Kidney glomerular epithelial cell (primary cell): ENCODE measurements around the gene PTPRN2.
"Not testable (repeated sequence)": the region's sequence is repeated elsewhere in the genome, so short reads cannot be mapped to it uniquely, and the experiment has no call there.

Experiments used
- DNase-seq: peaks from one replicate; lab custom pipeline; 2025; lab: John Stamatoyannopoulos, UW

Gene PTPRN2

GRCh38 chr7:158468181-158468580 is 119.4 kb downstream of the PTPRN2 start:
- DNase-seq: no peak

- DNase-seq: no peak
These were observed 120.1 kb downstream of the PTPRN2 start for GRCh38 chr7:158467562-158467961.

- no peak for DNase-seq
These were observed 124.3 kb downstream of the PTPRN2 start for GRCh38 chr7:158463317-158463716.

- DNase-seq: no peak
These were observed 125.8 kb downstream of the PTPRN2 start for GRCh38 chr7:158461824-158462223.

- DNase-seq: no peak
These were observed 127.0 kb downstream of the PTPRN2 start for GRCh38 chr7:158460665-158461064.

- no peak for DNase-seq
These were observed 128.8 kb downstream of the PTPRN2 start for GRCh38 chr7:158458716-158459282.

- DNase-seq: no peak
These were observed 129.5 kb downstream of the PTPRN2 start for GRCh38 chr7:158458096-158458495.

GRCh38 chr7:158457586-158457985 is 130.0 kb downstream of the PTPRN2 start:
- DNase-seq: not testable (repeated sequence)

- no peak for DNase-seq
These were observed 133.0 kb downstream of the PTPRN2 start for GRCh38 chr7:158454631-158455030.

GRCh38 chr7:158453663-158454062 is 134.0 kb downstream of the PTPRN2 start:
- no peak for DNase-seq

GRCh38 chr7:158452331-158452730 is 135.3 kb downstream of the PTPRN2 start:
- DNase-seq: no peak

- no peak for DNase-seq
These were observed 137.0 kb downstream of the PTPRN2 start for GRCh38 chr7:158450476-158451124.

- DNase-seq: no peak
These were observed 137.7 kb downstream of the PTPRN2 start for GRCh38 chr7:158449942-158450341.

GRCh38 chr7:158449266-158449665 is 138.4 kb downstream of the PTPRN2 start:
- DNase-seq: no peak

GRCh38 chr7:158448430-158449100 is 139.1 kb downstream of the PTPRN2 start:
- no peak for DNase-seq

GRCh38 chr7:158447506-158448171 is 140.0 kb downstream of the PTPRN2 start:
- DNase-seq: no peak

- DNase-seq: no peak
These were observed 140.5 kb downstream of the PTPRN2 start for GRCh38 chr7:158447151-158447505.

- DNase-seq: no peak
These were observed 140.9 kb downstream of the PTPRN2 start for GRCh38 chr7:158446706-158447105.

GRCh38 chr7:158446281-158446680 is 141.3 kb downstream of the PTPRN2 start:
- DNase-seq: no peak

- DNase-seq: no peak
These were observed 142.0 kb downstream of the PTPRN2 start for GRCh38 chr7:158445421-158446175.

- DNase-seq: no peak
These were observed 142.9 kb downstream of the PTPRN2 start for GRCh38 chr7:158444501-158445420.
